Transverse colon (tissue), 4 donors: ENCODE data around the gene FETUB. TPM values are rescaled to one million over a fixed set of nuclear protein-coding genes. Genes with fewer than 3 reads are reported as not detected.

Source experiments
- DNase-seq: peaks from one replicate; pipeline ENCODE4 v3.0.0-alpha.2; 2019
- H3K27ac ChIP-seq, 4 donors: fragments of 200-600 bp; sonication (generic); 2 replicates each; pipeline ENCODE4 v1.5.1; 2016 to 2018; ENCODE audit warnings: inconsistent platforms in 4 of 4
- H3K27me3 ChIP-seq: fragments of 200-600 bp; sonication (generic); 2 replicates; pipeline ENCODE4 v1.5.1; 2017; ENCODE audit warnings: inconsistent platforms
- H3K36me3 ChIP-seq, 4 donors: fragments of 200-600 bp; sonication (generic); 2 replicates each; pipeline ENCODE4 v1.5.1; 2017 to 2019; ENCODE audit warnings: inconsistent platforms in 4 of 4
- H3K4me1 ChIP-seq, 4 donors: fragments of 200-600 bp; sonication (generic); 2 replicates each; pipeline ENCODE4 v1.5.1; 2017 to 2020; ENCODE audit warnings: inconsistent platforms in 4 of 4
- H3K4me3 ChIP-seq, 4 donors: fragments of 200-600 bp; sonication (generic); 1 replicate in 1 of 4; 2 replicates in 3 of 4; pipeline versions ENCODE4 v1.5.1 to v1.6.1; 2017 to 2019; ENCODE audit warnings: inconsistent platforms in 4 of 4
- H3K9me3 ChIP-seq, 2 donors: fragments of 200-600 bp; sonication (generic); 2 replicates each; pipeline ENCODE4 v1.5.1; 2017 to 2019; ENCODE audit warnings: inconsistent platforms in 2 of 2
- EP300 ChIP-seq: sonication (generic); formaldehyde crosslinking; IDR thresholded peaks from one replicate; pipeline ENCODE4 v1.6.1; 2017; ENCODE audit warnings: antibody characterized with exemption, low read depth
- POLR2A ChIP-seq: fragments of 450-650 bp; IDR thresholded peaks from one replicate; pipeline ENCODE4 v1.6.1; 2016; ENCODE audit warnings: antibody characterized with exemption, mild to moderate bottlenecking, moderate library complexity
- POLR2AphosphoS5 ChIP-seq, 3 donors: sonication (generic); formaldehyde crosslinking; IDR thresholded peaks; one replicate each; pipeline ENCODE4 v1.6.1; 2016; ENCODE audit warnings: antibody characterized with exemption in 3 of 3
- WGBS, 2 donors: methylation state at CpG; one replicate each; pipeline ENCODE4 v1.1.5; 2018; ENCODE audit warnings: low coverage in 1 of 2; 5-methylcytosine and 5-hydroxymethylcytosine counted together
- in situ Hi-C, 4 donors: fragments of 200-750 bp; cut with MboI; loops; one replicate each; pipeline versions ENCODE4 v1.15.0 to v1.15.1; 2017; ENCODE audit warnings: low sequenced_read_pairs in 3 of 4, low pct_ligation_motif_present in 1 of 4, low pct_unique_long_range_greater_than_20kb in 1 of 4
- intact Hi-C: fragments of 100-400 bp; cut with DNase I; formaldehyde crosslinking; loops from one replicate; pipeline ENCODE4 v1.15.1; 2023; ENCODE audit warnings: low total_unique reads
- total RNA-seq, 4 donors: library from RNA; depleted of rRNA; stranded (reverse); fragments of >200 nt; gene quantifications; one replicate each; pipeline ENCODE4 v1.1.0, GENCODE V29; 2016
- TF ChIP-seq, protein P1 (sequence below), 5 experiments: fragments of 200-600 bp in 3 of 5; fragments of 450-650 bp in 2 of 5; sonication (generic) in 3 of 5; IDR thresholded peaks; 1 replicate in 2 of 5; 2 replicates in 3 of 5; pipeline ENCODE4 v1.5.1; 2016 to 2017; ENCODE audit warnings: antibody characterized with exemption in 5 of 5, inconsistent platforms in 3 of 5, mild to moderate bottlenecking in 2 of 5, moderate library complexity in 1 of 5

Gene FETUB
- total RNA-seq, 4 donors from 2014 or later = not detected

DNA sequence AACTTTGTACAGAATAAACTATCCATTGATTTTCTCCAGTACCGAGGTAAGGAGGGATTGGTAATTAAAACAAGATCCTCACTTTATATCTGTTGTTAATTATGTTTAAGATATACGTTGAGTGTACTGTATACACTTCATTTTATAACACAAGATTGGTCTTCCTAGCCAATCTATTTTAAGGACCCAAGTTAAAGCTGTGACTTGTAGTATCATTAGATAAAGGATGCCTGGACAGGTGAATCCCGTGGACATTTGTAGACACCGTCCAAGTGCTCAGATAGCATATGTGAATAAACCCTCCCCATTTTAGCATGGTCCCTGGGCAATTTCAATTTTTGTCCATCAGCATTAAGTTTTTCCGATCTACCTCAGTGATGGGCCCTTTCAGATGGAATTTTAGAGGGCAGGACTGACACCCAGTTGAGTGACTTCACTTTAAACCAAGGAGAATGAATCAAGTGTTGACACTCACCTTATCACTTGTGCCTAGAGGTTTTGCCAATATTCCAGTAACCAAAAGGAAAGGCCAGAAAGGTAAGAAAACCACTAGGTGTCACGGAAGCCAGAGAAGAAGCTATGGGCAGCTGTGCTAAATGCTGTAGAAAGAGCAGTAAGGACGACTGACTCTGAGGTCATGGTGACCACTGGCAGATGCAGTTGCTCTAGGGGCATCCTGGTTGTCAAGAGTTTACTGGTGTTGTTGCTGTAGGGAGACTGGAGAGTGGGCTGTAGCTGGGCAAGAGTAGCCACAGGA lies 18.1 kb upstream of the FETUB start:
- TF ChIP-seq, protein P1, sequence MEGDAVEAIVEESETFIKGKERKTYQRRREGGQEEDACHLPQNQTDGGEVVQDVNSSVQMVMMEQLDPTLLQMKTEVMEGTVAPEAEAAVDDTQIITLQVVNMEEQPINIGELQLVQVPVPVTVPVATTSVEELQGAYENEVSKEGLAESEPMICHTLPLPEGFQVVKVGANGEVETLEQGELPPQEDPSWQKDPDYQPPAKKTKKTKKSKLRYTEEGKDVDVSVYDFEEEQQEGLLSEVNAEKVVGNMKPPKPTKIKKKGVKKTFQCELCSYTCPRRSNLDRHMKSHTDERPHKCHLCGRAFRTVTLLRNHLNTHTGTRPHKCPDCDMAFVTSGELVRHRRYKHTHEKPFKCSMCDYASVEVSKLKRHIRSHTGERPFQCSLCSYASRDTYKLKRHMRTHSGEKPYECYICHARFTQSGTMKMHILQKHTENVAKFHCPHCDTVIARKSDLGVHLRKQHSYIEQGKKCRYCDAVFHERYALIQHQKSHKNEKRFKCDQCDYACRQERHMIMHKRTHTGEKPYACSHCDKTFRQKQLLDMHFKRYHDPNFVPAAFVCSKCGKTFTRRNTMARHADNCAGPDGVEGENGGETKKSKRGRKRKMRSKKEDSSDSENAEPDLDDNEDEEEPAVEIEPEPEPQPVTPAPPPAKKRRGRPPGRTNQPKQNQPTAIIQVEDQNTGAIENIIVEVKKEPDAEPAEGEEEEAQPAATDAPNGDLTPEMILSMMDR (IDR thresholded peaks at IDR 0.05) = no peak
- TF ChIP-seq EP300 (no peak), POLR2AphosphoS5 (IDR thresholded peaks at IDR 0.05) (no peak), POLR2A (no peak)
- peaks cover 0 to 4% (median 2%) of the 10 kb centered on the region in 4 donors for H3K4me1 ChIP-seq
- no peaks in the 10 kb centered on the region for H3K9me3 ChIP-seq
- DNase-seq = no peak
- H3K27ac ChIP-seq = no peak overlapping the region
- peaks cover 7% of the 10 kb centered on the region for H3K27me3 ChIP-seq
- WGBS, 2 donors = 71 to 77% methylated on average over 6 to 7 of the region's 7 CpGs
- in situ Hi-C loops = loop anchor here (25.0 kb wide), 2 partner anchors 190 to 540 kb away; partner anchors contain the start of gene RFC4 (in 2 of the 4)
- H3K4me3 ChIP-seq = no peak overlapping the region
- no peaks in the 10 kb centered on the region for H3K36me3 ChIP-seq
- intact Hi-C loops = no loop called here

DNA sequence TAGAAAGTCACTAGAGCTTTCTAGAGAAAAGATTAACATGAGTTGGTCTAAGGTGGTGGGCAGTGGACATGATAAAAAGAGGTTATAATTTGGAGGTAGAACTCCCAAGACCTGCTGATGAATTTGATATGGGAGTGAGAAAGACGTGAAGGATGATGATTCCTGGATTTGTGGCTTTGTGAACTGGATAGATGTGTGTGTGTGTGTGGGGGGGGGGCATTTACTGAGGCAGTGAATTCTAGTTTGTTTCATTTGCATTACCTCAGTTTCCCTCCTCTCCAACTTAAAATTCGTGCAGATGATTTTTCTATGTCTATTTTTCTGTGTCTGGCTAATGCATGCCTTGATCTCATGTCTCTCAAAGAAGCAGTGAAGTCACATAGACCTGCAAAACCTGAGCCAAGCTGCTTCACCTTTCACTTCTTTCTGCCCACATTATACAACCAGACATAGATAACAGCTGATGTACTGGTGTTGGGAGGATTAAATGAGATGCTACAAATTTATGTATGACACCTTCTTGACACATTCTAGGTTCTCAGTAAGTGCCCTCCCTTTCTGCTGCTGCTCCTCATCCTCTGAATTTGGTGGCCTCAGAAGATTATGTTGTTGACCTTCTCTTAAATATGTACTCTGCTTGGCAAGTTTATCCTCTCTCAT lies 17.4 kb upstream of the FETUB start:
- WGBS, 2 donors = 51 to 68% methylated on average over 2 of the region's 2 CpGs
- H3K27ac ChIP-seq = no peak overlapping the region
- intact Hi-C loops = no loop called here
- peaks cover 2% of the 10 kb centered on the region for H3K27me3 ChIP-seq
- in situ Hi-C loops = loop anchor here (25.0 kb wide), 2 partner anchors 190 to 540 kb away; partner anchors contain the start of gene RFC4 (in 2 of the 4)
- no peaks in the 10 kb centered on the region for H3K36me3 ChIP-seq
- TF ChIP-seq, protein P1 (IDR thresholded peaks at IDR 0.05) = no peak
- no peak for TF ChIP-seq POLR2AphosphoS5 (IDR thresholded peaks at IDR 0.05)
- no peak for TF ChIP-seq EP300
- no peak for TF ChIP-seq POLR2A
- H3K4me3 ChIP-seq = no peak overlapping the region
- no peaks in the 10 kb centered on the region for H3K4me1 ChIP-seq
- no peaks in the 10 kb centered on the region for H3K9me3 ChIP-seq
- no peak for DNase-seq

GRCh38 chr3:186624598-186624997 lies 15.6 kb upstream of the FETUB start:
- Histone ChIP-seq H3K4me3 (no peak overlapping the region), H3K9me3 (no peaks in the 10 kb centered on the region), H3K27ac (no peak overlapping the region), H3K36me3 (no peaks in the 10 kb centered on the region), H3K27me3 (no peaks in the 10 kb centered on the region), H3K4me1 (no peaks in the 10 kb centered on the region)
- WGBS, 2 donors = 79 to 81% methylated on average over 4 of the region's 4 CpGs
- intact Hi-C loops (no loop called here), in situ Hi-C loops (loop anchor here (25.0 kb wide), 2 partner anchors 188 to 538 kb away; partner anchors contain the start of gene RFC4 (in 2 of the 4))
- TF ChIP-seq, protein P1 (IDR thresholded peaks at IDR 0.05) = no peak
- TF ChIP-seq EP300 (no peak), POLR2A (no peak), POLR2AphosphoS5 (IDR thresholded peaks at IDR 0.05) (no peak)
- DNase-seq = no peak

DNA sequence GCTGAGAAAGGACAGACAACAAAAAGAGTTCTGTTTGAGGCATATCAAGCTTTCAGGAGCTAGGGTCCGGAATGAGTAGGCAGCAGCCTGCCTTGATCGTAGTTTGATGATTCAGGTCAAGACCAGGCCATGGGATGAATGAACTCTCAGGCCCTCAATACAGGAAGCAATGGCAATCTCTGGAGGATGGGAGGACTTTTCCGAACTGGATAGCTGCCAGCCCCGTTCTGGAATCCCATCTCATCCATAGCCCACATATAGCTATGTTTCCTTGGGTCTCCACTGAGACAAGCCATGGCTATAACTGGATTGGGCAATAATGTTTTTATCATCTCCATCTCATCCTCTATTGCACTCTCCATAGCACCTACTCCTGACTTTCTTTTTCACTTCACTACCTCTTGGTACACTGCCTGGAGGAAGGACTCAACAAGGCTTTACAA lies 14.6 kb upstream of the FETUB start:
- no peak for DNase-seq
- in situ Hi-C loops = no loop called here
- H3K9me3 ChIP-seq = no peaks in the 10 kb centered on the region
- WGBS, 2 donors = 73 to 78% methylated on average over 3 to 4 of the region's 4 CpGs
- TF ChIP-seq POLR2AphosphoS5 (IDR thresholded peaks at IDR 0.05) (no peak), EP300 (no peak), POLR2A (no peak)
- TF ChIP-seq, protein P1 (IDR thresholded peaks at IDR 0.05) = no peak
- intact Hi-C loops = no loop called here
- H3K4me1 ChIP-seq = no peaks in the 10 kb centered on the region
- no peaks in the 10 kb centered on the region for H3K36me3 ChIP-seq
- H3K27ac ChIP-seq = no peak overlapping the region
- no peak overlapping the region for H3K4me3 ChIP-seq
- H3K27me3 ChIP-seq = no peaks in the 10 kb centered on the region
